Measurements from ENCODE around the gene KIF2A.

DNA sequence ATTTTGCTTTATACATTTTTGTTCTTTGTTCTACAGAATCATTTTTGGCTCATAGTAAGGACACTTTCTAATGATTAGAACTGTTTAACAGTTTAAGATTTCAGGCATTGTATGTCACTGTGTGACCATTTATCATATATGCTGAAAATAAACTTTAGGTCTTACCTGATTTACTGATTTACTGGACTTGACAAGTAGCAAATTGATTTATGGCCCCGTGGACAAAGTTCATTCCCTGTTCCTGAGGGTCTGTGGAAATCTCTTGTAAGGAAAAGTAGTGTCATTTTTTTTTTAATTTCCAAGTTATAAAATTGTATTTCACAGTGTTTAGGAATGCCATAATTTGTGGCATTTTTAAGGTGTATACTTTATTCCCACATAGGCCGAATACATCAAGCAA is 40.7 kb downstream of the KIF2A start:
- TF ChIP-seq CTCF (IDR thresholded peaks at IDR 0.05; ENCODE audit: control extremely low read depth in 1 of 3, insufficient read depth in 1 of 3, low read depth in 1 of 3, low read length in 3 of 3), result no peak
- TF ChIP-seq HDAC2 (IDR thresholded peaks at IDR 0.05; ENCODE audit: borderline replicate concordance in 1 of 2, low read depth in 2 of 2, low read length in 2 of 2), result no peak
- no peak for TF ChIP-seq POLR2A (IDR thresholded peaks at IDR 0.05; ENCODE audit: control extremely low read depth in 1 of 2, low read depth in 2 of 2, low read length in 2 of 2)
- no peak for TF ChIP-seq BACH1 (IDR thresholded peaks at IDR 0.05; ENCODE audit: low read length)
- no peak for TF ChIP-seq RAD21 (IDR thresholded peaks at IDR 0.05 in 1 of 2, conservative IDR thresholded peaks at IDR 0.05 in 1 of 2; ENCODE audit: low read depth in 2 of 2, low read length in 2 of 2)

All from H1 (cell line).